ENCODE measurements around the gene SENP6.
"Not testable (repeated sequence)": the region's sequence is repeated elsewhere in the genome, so short reads cannot be mapped to it uniquely, and the experiment has no call there.

The SENP6 gene

GRCh38 chr6:75572072-75572471, 29.6 kb upstream of the SENP6 start:
- no peak overlapping the region for H3K9ac ChIP-seq (ENCODE audit: insufficient read length, low read depth)
- no peaks in the 10 kb centered on the region for H3K9me3 ChIP-seq (ENCODE audit: insufficient read depth, low read length)
- DNase-seq (ENCODE audit: low read depth, low spot score) = no peak
- no peak for TF ChIP-seq YY1 (IDR thresholded peaks at IDR 0.05; ENCODE audit: insufficient read depth, insufficient read length)
- TF ChIP-seq ZNF274 (IDR thresholded peaks at IDR 0.05; ENCODE audit: low read depth, low read length) = no peak
- no peak for TF ChIP-seq SUZ12 (IDR thresholded peaks at IDR 0.05; ENCODE audit: extremely low read depth, insufficient read depth, insufficient read length)
- H3K4me1 ChIP-seq (ENCODE audit: insufficient read depth, insufficient read length) = no peaks in the 10 kb centered on the region
- H3K27me3 ChIP-seq (ENCODE audit: insufficient read depth, insufficient read length) = no peaks in the 10 kb centered on the region
- H3K4me3 ChIP-seq (ENCODE audit: insufficient read length, low read depth) = no peak overlapping the region
- no peaks in the 10 kb centered on the region for H3K36me3 ChIP-seq (ENCODE audit: insufficient read depth, insufficient read length, low read length)

GRCh38 chr6:75579951-75580350, 21.7 kb upstream of the SENP6 start:
- H3K4me3 ChIP-seq (ENCODE audit: insufficient read length, low read depth) = no peak overlapping the region
- TF ChIP-seq ZNF274 (IDR thresholded peaks at IDR 0.05; ENCODE audit: low read depth, low read length) (no peak), SUZ12 (IDR thresholded peaks at IDR 0.05; ENCODE audit: extremely low read depth, insufficient read depth, insufficient read length) (no peak), YY1 (IDR thresholded peaks at IDR 0.05; ENCODE audit: insufficient read depth, insufficient read length) (no peak)

GRCh38 chr6:75581231-75581630, 20.4 kb upstream of the SENP6 start:
- Histone ChIP-seq H3K27me3 (ENCODE audit: insufficient read depth, insufficient read length) (no peaks in the 10 kb centered on the region), H3K9me3 (ENCODE audit: insufficient read depth, low read length) (no peaks in the 10 kb centered on the region), H3K9ac (ENCODE audit: insufficient read length, low read depth) (no peak overlapping the region), H3K36me3 (ENCODE audit: insufficient read depth, insufficient read length, low read length) (no peaks in the 10 kb centered on the region), H3K4me1 (ENCODE audit: insufficient read depth, insufficient read length) (no peaks in the 10 kb centered on the region), H3K4me3 (ENCODE audit: insufficient read length, low read depth) (no peak overlapping the region)
- DNase-seq (ENCODE audit: low read depth, low spot score) = no peak
- TF ChIP-seq SUZ12 (IDR thresholded peaks at IDR 0.05; ENCODE audit: extremely low read depth, insufficient read depth, insufficient read length) (no peak), YY1 (IDR thresholded peaks at IDR 0.05; ENCODE audit: insufficient read depth, insufficient read length) (no peak), ZNF274 (IDR thresholded peaks at IDR 0.05; ENCODE audit: low read depth, low read length) (no peak)

More at GRCh38 chr6:75579951-75580350, 21.7 kb upstream of the SENP6 start:
- Histone ChIP-seq H3K9ac (ENCODE audit: insufficient read length, low read depth) (no peak overlapping the region), H3K9me3 (ENCODE audit: insufficient read depth, low read length) (no peaks in the 10 kb centered on the region), H3K27me3 (ENCODE audit: insufficient read depth, insufficient read length) (no peaks in the 10 kb centered on the region), H3K4me1 (ENCODE audit: insufficient read depth, insufficient read length) (no peaks in the 10 kb centered on the region), H3K36me3 (ENCODE audit: insufficient read depth, insufficient read length, low read length) (no peaks in the 10 kb centered on the region)
- no peak for DNase-seq (ENCODE audit: low read depth, low spot score)

GRCh38 chr6:75584552-75584951, 17.1 kb upstream of the SENP6 start:
- not testable (repeated sequence) for H3K4me1 ChIP-seq (ENCODE audit: insufficient read depth, insufficient read length); DNase-seq (ENCODE audit: low read depth, low spot score); H3K36me3 ChIP-seq (ENCODE audit: insufficient read depth, insufficient read length, low read length); H3K9ac ChIP-seq (ENCODE audit: insufficient read length, low read depth); H3K27me3 ChIP-seq (ENCODE audit: insufficient read depth, insufficient read length); H3K4me3 ChIP-seq (ENCODE audit: insufficient read length, low read depth); H3K9me3 ChIP-seq (ENCODE audit: insufficient read depth, low read length)

- Histone ChIP-seq H3K4me3 (ENCODE audit: insufficient read length, low read depth) (no peak overlapping the region), H3K27me3 (ENCODE audit: insufficient read depth, insufficient read length) (no peaks in the 10 kb centered on the region), H3K9me3 (ENCODE audit: insufficient read depth, low read length) (no peaks in the 10 kb centered on the region), H3K9ac (ENCODE audit: insufficient read length, low read depth) (no peak overlapping the region), H3K36me3 (ENCODE audit: insufficient read depth, insufficient read length, low read length) (no peaks in the 10 kb centered on the region), H3K4me1 (ENCODE audit: insufficient read depth, insufficient read length) (no peaks in the 10 kb centered on the region)
- TF ChIP-seq ZNF274 (IDR thresholded peaks at IDR 0.05; ENCODE audit: low read depth, low read length) (no peak), YY1 (IDR thresholded peaks at IDR 0.05; ENCODE audit: insufficient read depth, insufficient read length) (no peak), SUZ12 (IDR thresholded peaks at IDR 0.05; ENCODE audit: extremely low read depth, insufficient read depth, insufficient read length) (no peak)
- DNase-seq (ENCODE audit: low read depth, low spot score) = no peak
Measured at GRCh38 chr6:75588948-75589347, 12.7 kb upstream of the SENP6 start.

- Histone ChIP-seq H3K4me3 (ENCODE audit: insufficient read length, low read depth) (no peak overlapping the region), H3K4me1 (ENCODE audit: insufficient read depth, insufficient read length) (no peaks in the 10 kb centered on the region), H3K9ac (ENCODE audit: insufficient read length, low read depth) (no peak overlapping the region), H3K9me3 (ENCODE audit: insufficient read depth, low read length) (no peaks in the 10 kb centered on the region), H3K36me3 (ENCODE audit: insufficient read depth, insufficient read length, low read length) (no peaks in the 10 kb centered on the region), H3K27me3 (ENCODE audit: insufficient read depth, insufficient read length) (no peaks in the 10 kb centered on the region)
- TF ChIP-seq ZNF274 (IDR thresholded peaks at IDR 0.05; ENCODE audit: low read depth, low read length) (no peak), SUZ12 (IDR thresholded peaks at IDR 0.05; ENCODE audit: extremely low read depth, insufficient read depth, insufficient read length) (no peak), YY1 (IDR thresholded peaks at IDR 0.05; ENCODE audit: insufficient read depth, insufficient read length) (no peak)
- no peak for DNase-seq (ENCODE audit: low read depth, low spot score)
Measured at GRCh38 chr6:75590370-75590769, 11.3 kb upstream of the SENP6 start.

- H3K9me3 ChIP-seq (ENCODE audit: insufficient read depth, low read length); H3K4me1 ChIP-seq (ENCODE audit: insufficient read depth, insufficient read length); H3K4me3 ChIP-seq (ENCODE audit: insufficient read length, low read depth); H3K27me3 ChIP-seq (ENCODE audit: insufficient read depth, insufficient read length); H3K36me3 ChIP-seq (ENCODE audit: insufficient read depth, insufficient read length, low read length); DNase-seq (ENCODE audit: low read depth, low spot score); H3K9ac ChIP-seq (ENCODE audit: insufficient read length, low read depth): not testable (repeated sequence)
Measured at GRCh38 chr6:75596380-75596779, 5.3 kb upstream of the SENP6 start.

GRCh38 chr6:75600768-75601167, 912 bp upstream of the SENP6 start:
- H3K4me3 ChIP-seq (ENCODE audit: insufficient read length, low read depth) = no peak overlapping the region
- no peaks in the 10 kb centered on the region for H3K36me3 ChIP-seq (ENCODE audit: insufficient read depth, insufficient read length, low read length)
- DNase-seq (ENCODE audit: low read depth, low spot score) = no peak
- no peaks in the 10 kb centered on the region for H3K27me3 ChIP-seq (ENCODE audit: insufficient read depth, insufficient read length)
- TF ChIP-seq YY1 (IDR thresholded peaks at IDR 0.05; ENCODE audit: insufficient read depth, insufficient read length) (no peak), ZNF274 (IDR thresholded peaks at IDR 0.05; ENCODE audit: low read depth, low read length) (no peak), SUZ12 (IDR thresholded peaks at IDR 0.05; ENCODE audit: extremely low read depth, insufficient read depth, insufficient read length) (no peak)
- no peaks in the 10 kb centered on the region for H3K4me1 ChIP-seq (ENCODE audit: insufficient read depth, insufficient read length)
- H3K9me3 ChIP-seq (ENCODE audit: insufficient read depth, low read length) = no peaks in the 10 kb centered on the region
- peak overlapping the region; percentile 21 for H3K9ac ChIP-seq (ENCODE audit: insufficient read length, low read depth)

Measured in NT2/D1 (cell line).